Sigmoid colon (tissue), 4 donors: ENCODE results near the gene RAD51AP2.

Experiments
- CTCF ChIP-seq, 4 experiments: fragments of 450-650 bp in 3 of 4; fragments of 200-600 bp in 1 of 4; IDR thresholded peaks; one replicate each; pipeline ENCODE4 v1.5.1; 2016 to 2019; ENCODE audit warnings: antibody characterized with exemption in 4 of 4, mild to moderate bottlenecking in 3 of 4, moderate library complexity in 2 of 4
- EP300 ChIP-seq, 4 donors: sonication (generic); formaldehyde crosslinking; IDR thresholded peaks; one replicate each; pipeline ENCODE4 v1.6.1; 2017; ENCODE audit warnings: antibody characterized with exemption in 4 of 4
- POLR2A ChIP-seq, 2 donors: fragments of 450-650 bp; IDR thresholded peaks; one replicate each; pipeline ENCODE4 v1.6.1; 2016; ENCODE audit warnings: antibody characterized with exemption in 2 of 2, mild to moderate bottlenecking in 2 of 2, moderate library complexity in 2 of 2
- POLR2AphosphoS5 ChIP-seq, 4 donors: sonication (generic); formaldehyde crosslinking; IDR thresholded peaks; one replicate each; pipeline ENCODE4 v1.6.1; 2017; ENCODE audit warnings: antibody characterized with exemption in 4 of 4

DNA sequence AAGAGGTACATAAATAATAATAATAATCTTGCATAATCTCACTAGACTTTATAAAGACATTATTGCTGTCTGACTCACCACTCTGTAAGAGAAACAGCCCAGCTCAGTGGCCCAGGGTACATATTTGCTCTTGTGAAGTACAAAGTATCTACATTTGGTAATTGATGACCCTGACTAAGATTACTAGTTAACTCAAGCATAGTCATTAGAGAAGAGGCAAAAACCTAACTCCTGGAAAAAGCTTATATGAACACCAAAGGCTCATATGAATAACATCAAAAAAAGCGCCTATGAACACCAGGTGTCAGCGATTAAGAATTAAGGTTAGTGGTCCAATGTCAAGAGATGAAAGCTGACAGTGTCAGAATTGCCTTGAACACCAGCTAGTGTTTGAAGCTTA, 38.4 kb downstream of the RAD51AP2 start:
- TF ChIP-seq CTCF (IDR thresholded peaks at IDR 0.05), result no peak
- no peak for TF ChIP-seq POLR2A (IDR thresholded peaks at IDR 0.05)
- no peak for TF ChIP-seq POLR2AphosphoS5 (IDR thresholded peaks at IDR 0.05)
- no peak for TF ChIP-seq EP300 (IDR thresholded peaks at IDR 0.05)
